Measurements from ENCODE around the gene UBA3.

UBA3 gene

DNA sequence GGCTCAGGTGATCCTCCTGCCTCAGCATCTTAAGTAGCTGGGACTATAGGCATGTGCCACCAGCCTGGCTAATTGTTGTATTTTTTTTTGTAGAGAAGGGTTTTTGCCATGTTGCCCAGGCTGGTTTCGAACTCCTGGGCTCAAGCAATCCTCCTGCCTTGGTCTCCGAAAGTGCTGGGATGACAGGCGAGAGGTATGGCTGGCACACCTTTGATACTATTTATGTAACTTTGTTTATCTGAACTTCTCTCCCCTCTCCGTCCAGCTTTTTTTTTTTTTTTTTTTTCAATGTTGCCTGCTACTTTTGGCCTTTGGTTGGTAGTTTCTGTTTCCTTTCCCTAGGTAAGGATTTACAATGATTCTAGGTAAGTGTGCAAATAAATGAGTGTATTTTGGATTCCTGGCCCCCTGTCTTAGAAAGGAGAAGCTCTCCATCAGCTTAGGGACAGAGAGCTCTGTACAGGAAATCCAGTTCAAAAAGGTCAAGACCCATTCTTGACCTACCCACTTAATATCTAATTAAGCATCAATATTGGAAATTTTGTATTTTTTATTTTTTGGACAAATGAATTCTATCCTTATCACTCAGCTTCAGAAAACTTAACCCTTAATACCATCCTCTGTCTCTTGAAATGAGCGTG is 11.3 kb upstream of the UBA3 start:
- H3K9me3 Mint-ChIP-seq, result no peaks in the 10 kb centered on the region
- TF ChIP-seq, protein P1, sequence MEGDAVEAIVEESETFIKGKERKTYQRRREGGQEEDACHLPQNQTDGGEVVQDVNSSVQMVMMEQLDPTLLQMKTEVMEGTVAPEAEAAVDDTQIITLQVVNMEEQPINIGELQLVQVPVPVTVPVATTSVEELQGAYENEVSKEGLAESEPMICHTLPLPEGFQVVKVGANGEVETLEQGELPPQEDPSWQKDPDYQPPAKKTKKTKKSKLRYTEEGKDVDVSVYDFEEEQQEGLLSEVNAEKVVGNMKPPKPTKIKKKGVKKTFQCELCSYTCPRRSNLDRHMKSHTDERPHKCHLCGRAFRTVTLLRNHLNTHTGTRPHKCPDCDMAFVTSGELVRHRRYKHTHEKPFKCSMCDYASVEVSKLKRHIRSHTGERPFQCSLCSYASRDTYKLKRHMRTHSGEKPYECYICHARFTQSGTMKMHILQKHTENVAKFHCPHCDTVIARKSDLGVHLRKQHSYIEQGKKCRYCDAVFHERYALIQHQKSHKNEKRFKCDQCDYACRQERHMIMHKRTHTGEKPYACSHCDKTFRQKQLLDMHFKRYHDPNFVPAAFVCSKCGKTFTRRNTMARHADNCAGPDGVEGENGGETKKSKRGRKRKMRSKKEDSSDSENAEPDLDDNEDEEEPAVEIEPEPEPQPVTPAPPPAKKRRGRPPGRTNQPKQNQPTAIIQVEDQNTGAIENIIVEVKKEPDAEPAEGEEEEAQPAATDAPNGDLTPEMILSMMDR (IDR thresholded peaks at IDR 0.05), result no peak
- H3K27me3 Mint-ChIP-seq (ENCODE audit: low read depth, poor library complexity), result no peaks in the 10 kb centered on the region
- peaks cover 14% of the 10 kb centered on the region for H3K36me3 Mint-ChIP-seq (ENCODE audit: low read depth)
- DNase-seq, result no peak
- peak overlapping the region; percentile 82 for H3K27ac Mint-ChIP-seq
- H3K4me1 Mint-ChIP-seq, result peaks cover 60% of the 10 kb centered on the region
- H3K4me3 Mint-ChIP-seq, result peak overlapping the region; percentile 39

DNA sequence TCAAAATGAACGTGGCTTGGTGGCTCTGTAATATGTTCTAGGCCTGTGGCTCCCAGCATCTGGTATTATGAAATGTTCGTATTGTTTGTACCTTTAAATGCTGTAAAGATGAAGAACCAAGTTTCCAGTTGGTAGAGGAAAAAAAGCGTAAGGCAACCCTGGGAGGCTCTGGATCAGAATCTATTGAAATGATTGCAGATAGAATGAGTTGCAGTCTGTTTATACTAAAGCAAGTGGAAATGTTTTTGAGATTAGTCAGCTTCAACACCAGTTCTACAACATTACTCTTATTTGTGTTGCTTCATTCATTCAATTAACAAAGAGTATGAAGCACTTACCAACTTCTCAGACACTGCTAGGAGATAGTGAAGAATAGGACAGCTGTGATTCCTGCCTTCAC is 9.9 kb upstream of the UBA3 start:
- peaks cover 58% of the 10 kb centered on the region for H3K4me1 Mint-ChIP-seq

DNA sequence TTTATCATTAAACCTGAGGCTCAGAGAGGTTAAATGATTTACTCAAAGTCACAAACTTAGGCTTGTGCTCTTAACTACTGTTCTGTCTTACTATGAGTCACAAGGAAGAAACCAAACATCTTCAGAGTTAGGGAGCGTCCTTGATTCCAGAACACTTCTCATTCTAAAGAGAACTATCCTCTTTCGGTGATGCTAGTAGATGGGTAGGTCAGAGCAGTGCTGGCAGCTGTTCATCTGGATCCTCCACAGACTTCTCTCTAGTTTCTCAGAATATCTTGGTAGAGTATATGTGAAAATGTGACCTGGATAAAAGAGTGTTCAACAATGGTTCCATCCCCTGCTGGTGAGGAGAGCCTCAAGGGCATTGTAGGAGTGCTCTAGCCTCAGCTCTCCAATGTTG is 7.9 kb upstream of the UBA3 start:
- H3K4me3 Mint-ChIP-seq, result no peak overlapping the region
- H3K4me1 Mint-ChIP-seq, result peaks cover 66% of the 10 kb centered on the region
- DNase-seq, result no peak
- H3K27me3 Mint-ChIP-seq (ENCODE audit: low read depth, poor library complexity), result peaks cover 2% of the 10 kb centered on the region
- peak overlapping the region; percentile 50 for H3K27ac Mint-ChIP-seq
- no peaks in the 10 kb centered on the region for H3K9me3 Mint-ChIP-seq
- TF ChIP-seq, protein P1 (IDR thresholded peaks at IDR 0.05), result no peak
- H3K36me3 Mint-ChIP-seq (ENCODE audit: low read depth), result peaks cover 14% of the 10 kb centered on the region

More for the DNA sequence above, 9.9 kb upstream of the UBA3 start:
- Mint-ChIP-seq H3K27ac (no peak overlapping the region), H3K9me3 (no peaks in the 10 kb centered on the region), H3K27me3 (ENCODE audit: low read depth, poor library complexity) (peaks cover 2% of the 10 kb centered on the region), H3K4me3 (no peak overlapping the region), H3K36me3 (ENCODE audit: low read depth) (peaks cover 14% of the 10 kb centered on the region)
- TF ChIP-seq, protein P1 (IDR thresholded peaks at IDR 0.05), result no peak
- DNase-seq, result no peak

DNA sequence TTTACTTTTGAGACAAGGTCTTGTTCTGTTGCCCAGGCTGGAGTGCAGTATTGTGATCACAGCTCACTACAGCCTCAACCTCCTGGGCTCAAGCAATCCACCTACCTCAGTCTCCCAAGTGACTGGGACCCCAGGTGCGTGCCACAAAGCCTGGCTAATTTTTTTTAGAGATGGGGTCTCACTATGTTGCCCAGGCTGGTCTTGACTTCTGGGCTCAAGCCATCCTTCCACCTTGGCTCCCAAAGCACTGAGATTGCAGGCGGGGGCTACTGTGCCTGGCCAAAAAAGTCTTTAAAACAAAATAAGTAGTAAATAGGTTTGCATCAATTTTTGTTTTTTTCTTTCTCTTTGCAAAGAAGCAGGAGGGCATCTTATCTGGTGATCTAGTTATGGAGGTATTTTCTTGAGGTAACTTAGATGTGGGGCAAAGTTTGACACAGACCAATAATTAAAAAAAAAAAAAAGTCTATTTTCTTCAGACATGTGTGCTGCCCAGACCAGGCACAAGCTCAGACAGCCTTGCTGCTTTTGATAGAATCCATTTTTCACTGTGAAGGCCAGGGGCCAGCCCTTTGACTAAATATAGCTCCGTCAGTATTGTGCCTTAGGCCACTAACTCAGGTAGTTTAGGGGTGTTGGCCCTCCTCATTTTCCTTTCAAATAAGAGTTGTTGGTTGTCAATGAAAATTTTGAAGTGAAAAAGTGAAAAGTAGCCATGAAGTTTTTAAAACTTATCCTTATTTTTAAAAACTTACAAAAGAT is 7.0 kb upstream of the UBA3 start:
- TF ChIP-seq, protein P1 (IDR thresholded peaks at IDR 0.05), result no peak
- no peak for DNase-seq
- Mint-ChIP-seq H3K4me1 (peaks cover 67% of the 10 kb centered on the region), H3K36me3 (ENCODE audit: low read depth) (peaks cover 14% of the 10 kb centered on the region), H3K4me3 (no peak overlapping the region), H3K27ac (no peak overlapping the region), H3K27me3 (ENCODE audit: low read depth, poor library complexity) (peaks cover 2% of the 10 kb centered on the region), H3K9me3 (no peaks in the 10 kb centered on the region)

DNA sequence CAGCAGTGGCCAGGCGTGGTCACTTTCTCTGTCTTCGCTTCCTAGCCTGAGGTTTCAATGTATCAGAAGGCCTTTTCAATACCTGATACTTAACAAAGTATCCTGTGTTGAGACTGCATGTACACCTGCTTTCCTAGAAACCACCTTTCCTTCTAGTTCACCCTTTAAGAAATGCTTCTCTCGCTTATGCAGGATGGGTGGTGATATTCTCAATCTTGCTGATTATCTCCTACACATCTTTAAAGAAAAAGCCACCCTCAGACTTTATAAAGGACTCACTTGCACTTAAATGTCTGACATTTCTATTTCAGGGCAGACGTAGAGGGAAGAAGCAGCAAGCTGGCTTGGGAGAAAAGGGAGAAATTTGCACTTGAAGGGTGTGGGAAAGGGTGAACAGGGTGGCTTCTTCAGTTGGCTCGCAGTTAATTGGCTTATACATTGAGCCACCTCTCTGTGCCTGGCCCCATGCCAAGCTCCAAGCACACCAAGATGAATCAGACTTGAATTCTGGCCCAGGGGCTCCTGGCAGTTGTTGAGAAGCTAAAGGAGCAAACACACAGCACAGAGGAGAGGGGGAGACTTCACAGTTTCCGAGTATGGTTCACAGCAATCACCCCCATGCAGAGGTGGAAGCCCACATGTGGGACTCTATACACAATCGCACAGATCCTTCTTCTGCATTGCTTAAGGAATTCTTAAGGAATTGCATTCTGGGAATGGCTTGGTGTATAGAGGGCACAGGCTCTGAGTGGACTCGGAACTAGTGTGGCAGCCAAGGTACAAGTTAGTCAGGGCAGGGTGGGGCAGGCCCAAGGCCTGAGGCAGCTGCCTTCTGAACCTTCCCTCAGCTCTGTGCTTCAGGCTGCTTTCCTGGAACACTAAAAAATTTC is 5.9 kb upstream of the UBA3 start:
- Mint-ChIP-seq H3K36me3 (ENCODE audit: low read depth) (peaks cover 14% of the 10 kb centered on the region), H3K4me1 (peaks cover 68% of the 10 kb centered on the region), H3K9me3 (no peaks in the 10 kb centered on the region), H3K4me3 (peak overlapping the region; percentile 95), H3K27me3 (ENCODE audit: low read depth, poor library complexity) (peaks cover 2% of the 10 kb centered on the region), H3K27ac (peak overlapping the region; percentile 17)
- no peak for DNase-seq
- TF ChIP-seq, protein P1 (IDR thresholded peaks at IDR 0.05), result no peak

Measured in nephron progenitor cell (in vitro differentiated cells).